Left renal cortex interstitium (tissue), 4 donors: ENCODE measurements around the gene RPN1. TPM values are rescaled to one million over a fixed set of nuclear protein-coding genes. Genes with fewer than 3 reads are reported as not detected.
"Not testable (repeated sequence)": the region's sequence is repeated elsewhere in the genome, so short reads cannot be mapped to it uniquely, and the experiment has no call there.

ENCODE experiments used
- DNase-seq, 4 donors: peaks; one replicate each; pipeline ENCODE4 v3.0.0-alpha.2; 2013; ENCODE audit warnings: low read depth in 4 of 4, low spot score in 2 of 4, missing footprints in 1 of 4
- polyA plus RNA-seq, 4 donors: library from polyadenylated mRNA; unstranded; fragments of 120-200 nt; gene quantifications; one replicate each; pipeline ENCODE4 v1.2.1, GENCODE V29; 2013; ENCODE audit not compliant: insufficient read length in 4 of 4

The RPN1 gene
- polyA plus RNA-seq, 4 donors, result 187 to 241 (median 207) TPM

- DNase-seq, result no peak
Observed at GRCh38 chr3:128613083-128613829, 37.4 kb downstream of the RPN1 start.

GRCh38 chr3:128610451-128611070, 40.1 kb downstream of the RPN1 start:
- DNase-seq, result no peak

DNA sequence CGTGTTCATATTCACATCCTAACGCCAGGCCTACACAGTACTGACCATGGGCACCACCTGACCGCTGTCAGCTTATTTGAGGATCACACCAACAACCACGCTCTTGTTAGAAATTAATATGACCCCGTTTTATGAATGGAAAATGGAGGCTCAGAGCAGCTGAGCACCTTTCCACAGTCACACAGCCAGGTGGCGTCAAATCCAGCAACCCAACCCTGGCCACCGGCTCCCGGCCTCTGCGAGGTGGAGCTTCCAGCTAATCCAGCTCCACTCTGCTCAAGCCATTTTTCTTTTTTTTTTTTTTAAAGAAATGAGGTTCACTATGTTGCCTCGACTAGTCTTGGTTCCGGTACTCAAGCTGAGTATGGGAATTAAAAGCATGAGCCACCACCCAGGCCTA, 41.3 kb downstream of the RPN1 start:
- no peak for DNase-seq

GRCh38 chr3:128607710-128608048, 42.9 kb downstream of the RPN1 start:
- no peak for DNase-seq

DNA sequence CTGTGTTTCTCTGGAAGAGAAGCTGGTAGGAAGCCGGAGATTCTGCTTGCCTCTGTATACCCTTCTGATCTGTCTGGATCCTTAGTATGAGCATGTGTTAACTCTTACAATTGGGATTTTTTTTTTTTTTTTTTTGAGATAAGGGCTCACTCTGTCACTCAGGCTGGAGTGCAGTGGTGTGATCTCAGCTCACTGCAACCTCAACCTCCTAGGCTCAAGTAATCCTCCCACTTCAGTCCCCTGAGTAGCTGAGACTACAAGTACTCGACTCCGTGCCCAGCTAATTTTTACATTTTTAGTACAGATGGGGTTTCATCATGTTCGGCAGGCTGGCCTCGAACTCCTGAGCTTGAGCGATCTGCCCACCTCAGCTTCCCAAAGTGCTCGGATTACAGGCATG, 44.5 kb downstream of the RPN1 start:
- DNase-seq, result no peak

- no peak for DNase-seq
Observed at GRCh38 chr3:128605091-128606046, 45.2 kb downstream of the RPN1 start.

DNA sequence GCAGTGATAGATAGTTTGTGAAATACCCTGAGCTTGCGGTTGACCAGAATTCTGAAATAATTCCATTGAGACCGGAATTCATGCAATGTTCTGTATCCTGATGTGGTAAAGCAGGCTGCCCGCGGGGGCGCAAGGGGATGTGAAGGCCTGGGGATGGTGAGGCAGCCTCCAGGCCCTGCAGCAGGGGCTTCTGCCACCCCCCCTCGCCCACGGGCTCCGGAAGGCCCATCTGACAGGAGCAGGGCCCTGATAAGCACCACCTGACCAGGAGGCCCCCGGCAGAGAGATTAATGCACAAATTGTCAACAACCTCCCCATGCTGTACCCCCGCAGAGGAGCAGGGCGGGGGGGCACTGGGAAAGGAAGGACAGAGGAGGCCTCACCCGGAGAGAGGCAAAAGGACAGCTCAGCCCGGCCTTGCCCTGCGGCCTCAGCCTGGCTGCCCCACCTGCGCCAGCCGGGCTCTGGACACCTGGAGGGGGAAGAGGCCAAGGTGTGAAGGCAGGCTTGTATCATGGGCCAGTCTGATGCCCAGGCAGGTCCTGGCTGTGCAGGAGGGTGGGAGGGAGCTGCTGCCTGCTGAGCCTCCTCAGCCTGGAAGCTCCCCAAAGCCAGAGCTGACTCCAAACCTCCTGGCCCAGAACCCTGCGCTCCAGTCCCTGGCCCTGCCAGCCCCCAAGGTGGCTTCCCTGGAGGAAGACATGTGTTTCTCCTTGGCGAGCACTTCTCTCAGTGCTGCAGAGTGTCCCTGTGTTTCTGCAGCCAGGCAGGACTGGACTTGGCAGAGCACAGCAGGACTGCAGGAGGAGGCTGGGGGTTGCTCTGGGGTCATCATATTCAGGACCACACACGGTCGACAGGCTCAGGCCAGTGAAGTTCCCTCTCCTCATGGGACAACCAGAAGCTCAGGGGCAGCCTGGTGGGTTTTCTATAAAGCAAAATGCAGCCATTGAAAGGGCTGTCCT, 46.5 kb downstream of the RPN1 start:
- no peak for DNase-seq

- no peak for DNase-seq
Observed at GRCh38 chr3:128603313-128603712, 47.3 kb downstream of the RPN1 start.

GRCh38 chr3:128598884-128599664, 51.5 kb downstream of the RPN1 start:
- no peak for DNase-seq

- no peak for DNase-seq
Observed at GRCh38 chr3:128597900-128598299, 52.7 kb downstream of the RPN1 start.

GRCh38 chr3:128592864-128593263, 57.8 kb downstream of the RPN1 start:
- no peak for DNase-seq

DNA sequence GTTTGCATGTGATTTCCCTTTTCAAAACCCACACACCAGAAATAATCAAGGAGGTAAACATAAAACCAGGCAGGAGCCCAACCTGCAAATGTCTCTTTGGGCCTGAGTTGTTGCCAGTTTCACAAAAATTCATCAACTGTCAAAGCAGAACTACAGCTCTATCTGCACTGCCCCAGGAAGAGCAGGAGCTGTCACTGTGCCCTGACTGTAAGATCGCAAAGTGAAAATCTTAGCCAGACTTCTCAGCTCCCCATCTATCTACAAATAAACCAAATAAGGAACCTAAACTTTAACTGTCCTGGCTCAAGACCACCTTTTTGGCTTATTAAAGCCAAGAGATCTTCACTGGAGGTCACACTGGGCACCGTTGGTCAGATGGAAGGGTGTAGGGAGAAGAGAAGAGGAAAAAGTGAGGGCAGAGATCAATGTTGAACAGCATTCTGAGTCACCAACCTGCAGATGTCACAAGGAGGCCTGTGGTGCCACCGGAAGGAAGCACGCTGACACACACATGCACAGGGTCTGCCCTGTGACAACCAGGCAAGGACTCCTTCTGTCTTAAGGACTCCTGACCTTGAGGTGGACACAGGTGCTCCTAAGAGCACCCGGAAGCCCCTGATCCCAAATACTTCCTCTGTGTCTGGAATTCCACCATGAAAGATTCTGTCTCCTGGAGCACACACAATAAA, 58.7 kb downstream of the RPN1 start:
- DNase-seq, result no peak

DNA sequence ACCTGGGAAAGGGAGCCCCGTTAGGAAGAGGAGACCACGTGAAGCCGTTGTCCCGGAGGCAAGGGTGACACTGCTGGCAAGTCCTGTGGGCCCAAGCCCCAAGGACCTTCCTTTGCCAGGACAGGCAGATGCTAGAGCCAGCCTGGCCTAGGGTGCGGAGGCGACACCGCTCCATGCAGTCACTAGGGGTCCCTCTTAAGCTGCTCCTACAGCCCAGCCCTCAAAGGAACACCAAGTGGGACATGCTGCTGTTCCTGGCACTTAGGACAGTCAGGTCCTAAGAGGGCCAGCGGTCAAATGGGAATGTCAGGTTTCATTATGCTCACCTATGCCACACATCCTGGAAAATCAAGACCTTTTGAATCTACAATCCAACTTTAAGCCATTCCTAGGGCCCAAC, 59.7 kb downstream of the RPN1 start:
- no peak for DNase-seq

GRCh38 chr3:128589985-128590384, 60.6 kb downstream of the RPN1 start:
- DNase-seq, result not testable (repeated sequence)

DNA sequence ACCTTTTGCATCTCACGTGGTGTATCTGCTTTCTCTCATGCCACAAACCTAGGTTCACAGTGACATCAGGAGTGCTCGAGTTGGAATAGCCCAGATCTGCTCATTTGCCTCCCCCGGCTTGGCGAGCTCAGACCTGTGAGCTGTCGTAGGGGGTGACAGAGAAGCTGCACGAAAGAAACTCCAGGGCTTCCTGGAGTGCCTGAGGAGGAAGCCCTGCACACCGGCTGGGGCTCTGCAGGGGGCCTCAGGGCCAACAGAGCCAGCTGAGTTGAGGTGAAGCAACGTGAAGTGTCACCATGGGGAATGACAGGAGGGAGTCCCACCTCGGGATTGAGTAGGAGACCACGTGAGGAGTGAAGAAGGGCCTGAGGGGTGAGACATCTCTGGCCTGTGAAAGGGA, 62.5 kb downstream of the RPN1 start:
- no peak for DNase-seq

GRCh38 chr3:128587391-128587790, 63.2 kb downstream of the RPN1 start:
- no peak for DNase-seq

DNA sequence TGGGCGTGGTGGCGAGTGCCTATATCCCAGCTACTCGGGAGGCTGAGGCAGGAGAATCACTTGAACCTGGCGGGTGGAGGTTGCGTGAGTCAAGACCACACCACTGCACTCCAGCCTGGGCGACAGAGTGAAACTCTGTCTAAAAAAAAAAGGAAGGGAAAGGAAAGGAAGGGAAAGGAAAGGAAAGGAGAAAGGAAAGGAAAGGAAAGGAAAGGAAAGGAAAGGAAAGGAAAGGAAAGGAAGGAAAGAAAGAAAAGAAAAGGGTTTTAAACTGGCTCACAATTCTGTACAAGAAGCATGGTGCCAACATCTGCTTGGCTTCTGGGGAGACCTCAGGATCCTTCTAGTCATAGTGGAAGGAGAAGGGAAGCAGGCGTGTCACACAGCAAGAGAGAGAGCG, 63.7 kb downstream of the RPN1 start:
- not testable (repeated sequence) for DNase-seq

DNA sequence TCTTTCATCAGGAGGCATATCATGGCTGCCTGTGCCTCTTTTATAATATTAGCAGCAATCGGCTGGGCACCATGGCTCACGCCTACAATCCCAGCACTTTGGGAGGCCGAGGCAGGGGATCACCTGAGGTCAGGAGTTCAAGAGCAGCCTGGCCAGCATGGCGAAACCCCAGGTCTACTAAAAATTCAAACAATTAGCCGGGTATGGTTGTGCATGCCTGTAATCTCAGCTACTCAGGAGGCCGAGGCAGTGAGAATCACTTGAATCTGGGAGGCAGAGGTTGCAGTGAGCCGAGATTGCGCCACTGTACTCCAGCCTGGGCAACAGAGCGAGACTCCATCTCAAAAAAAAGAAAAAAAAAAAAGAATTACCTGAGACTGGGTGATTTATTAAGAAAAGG, 64.2 kb downstream of the RPN1 start:
- DNase-seq, result not testable (repeated sequence)

DNA sequence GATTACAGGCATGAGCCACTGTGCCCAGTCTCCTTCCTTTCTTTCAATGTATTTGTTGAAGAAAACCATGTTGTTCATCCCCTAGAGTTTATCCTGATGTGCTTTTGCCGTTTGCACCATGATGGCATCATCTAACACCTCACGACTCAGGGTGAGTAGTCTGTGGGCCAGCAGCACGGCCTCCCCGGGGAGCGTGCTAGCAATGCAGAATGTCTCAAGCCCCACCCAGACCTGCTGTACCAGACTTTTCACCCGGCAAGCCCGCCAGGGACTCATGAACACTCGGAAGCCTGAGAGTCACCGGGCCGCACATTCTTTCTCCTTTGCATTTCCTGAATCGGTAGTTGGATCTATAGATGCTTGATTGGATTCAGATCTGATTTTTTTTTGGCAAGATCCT, 64.6 kb downstream of the RPN1 start:
- DNase-seq, result no peak
